ENCODE data around the gene MAMSTR. TPM values are rescaled to one million over a fixed set of nuclear protein-coding genes. Genes with fewer than 3 reads are reported as not detected.

Gene MAMSTR
- total RNA-seq, 1 experiment from 2014 or later: 1.6 TPM

GRCh38 chr19:48720251-48720612, 707 bp upstream of the MAMSTR start:
- peaks cover 27 to 43% of the 10 kb centered on the region in 2 experiments for H3K4me1 Mint-ChIP-seq
- Histone ChIP-seq H3K9ac (ENCODE audit: extremely low read depth, insufficient read length, low read length) (no peak overlapping the region), H3K4ac (ENCODE audit: low read depth, low read length) (no peak overlapping the region), H3K4me2 (ENCODE audit: insufficient read depth, insufficient read length, low read length) (peak overlapping the region; percentile 45), H2BK120ac (ENCODE audit: low read depth, low read length, poor library complexity, severe bottlenecking) (no peak overlapping the region), H3K9me3 (ENCODE audit: control insufficient read depth, low read depth, low read length) (no peaks in the 10 kb centered on the region), H4K91ac (ENCODE audit: insufficient read length, low read depth, low read length) (no peak overlapping the region), H3K79me1 (ENCODE audit: insufficient read depth, low read depth, low read length, poor library complexity, severe bottlenecking) (no peaks in the 10 kb centered on the region), H2BK20ac (ENCODE audit: low read depth, low read length, poor library complexity, severe bottlenecking) (no peak overlapping the region), H2BK15ac (ENCODE audit: low read depth, low read length) (no peak overlapping the region), H3K23me2 (ENCODE audit: insufficient read length, low read depth, low read length, poor library complexity, severe bottlenecking) (peaks cover 3% of the 10 kb centered on the region), H3K4me1 (ENCODE audit: insufficient read depth, low read length) (no peaks in the 10 kb centered on the region; the same call in 1 of the 2 replicates), H3K23ac (ENCODE audit: insufficient read length, low read depth, low read length) (no peak overlapping the region), H3K27ac (ENCODE audit: insufficient read length, low read depth, low read length) (no peak overlapping the region), H3K27me3 (ENCODE audit: insufficient read depth, low read length) (no peaks in the 10 kb centered on the region), H4K8ac (replicated peaks; ENCODE audit: insufficient read length, low read depth, low read length) (no peak overlapping the region), H4K20me1 (ENCODE audit: control insufficient read depth, insufficient read depth, insufficient read length) (no peaks in the 10 kb centered on the region), H2BK5ac (ENCODE audit: insufficient read length, low read length) (no peak overlapping the region), H3K79me2 (ENCODE audit: insufficient read depth, low read length) (no peaks in the 10 kb centered on the region), H3K18ac (ENCODE audit: insufficient read length, low read depth, low read length) (no peak overlapping the region), H2AFZ (ENCODE audit: low read length) (no peak overlapping the region), H2AK5ac (ENCODE audit: insufficient read length, low read length) (no peak overlapping the region), H3K14ac (ENCODE audit: insufficient read depth, low read length) (no peak overlapping the region), H2BK12ac (ENCODE audit: insufficient read length, low read depth, low read length) (no peak overlapping the region), H4K5ac (ENCODE audit: insufficient read length, low read depth, low read length) (no peak overlapping the region), H3K56ac (ENCODE audit: insufficient read length, low read depth, low read length) (no peak overlapping the region), H3T11ph (ENCODE audit: low read length) (no peak overlapping the region)
- no CpG with 5 or more reads among the region's 12 CpGs for WGBS (ENCODE audit: extremely low coverage, insufficient read length, low lambda C conversion rate)
- peak overlapping the region in 2 of 3 experiments; percentile 96; a peak in 4 of 7 replicates for H3K27ac Mint-ChIP-seq
- H3K36me3 Mint-ChIP-seq (ENCODE audit: insufficient read depth in 1 of 3, low read depth in 3 of 3): no peaks in the 10 kb centered on the region; a peak in 1 of 7 replicates
- no peak for TF ChIP-seq CTCF (conservative IDR thresholded peaks at IDR 0.05)
- no peaks in the 10 kb centered on the region for H3K9me3 Mint-ChIP-seq
- peak overlapping the region; percentile 96 to 98 for H3K4me3 Mint-ChIP-seq
- no peak for DNase-seq
- H3K27me3 Mint-ChIP-seq (ENCODE audit: low read depth): no peaks in the 10 kb centered on the region; the same call in 1 of the 2 replicates

Data from H9 (cell line).